HCEC 1CT (cell line): Measurements from ENCODE around the gene SDR42E2.
A peak's percentile ranks its signal among the peaks of the same experiment; 100 is the strongest.
"Not testable (repeated sequence)": the region's sequence is repeated elsewhere in the genome, so short reads cannot be mapped to it uniquely, and the experiment has no call there.

ENCODE experiments used
- DNase-seq: peaks from one replicate; pipeline ENCODE4 v3.0.0-alpha.2; 2017

SDR42E2 gene

GRCh38 chr16:22161999-22162655 lies at the start of gene SDR42E2:
SDR42E2 (plus strand) TSS chr16:22162506; CDS start chr16:22165583, 3,077 bp downstream.
- no peak for DNase-seq

- no peak for DNase-seq
These were observed 46.1 kb upstream of the SDR42E2 start for GRCh38 chr16:22116095-22116700.

- DNase-seq: no peak
These were observed 44.7 kb upstream of the SDR42E2 start for GRCh38 chr16:22117609-22118008.

DNA sequence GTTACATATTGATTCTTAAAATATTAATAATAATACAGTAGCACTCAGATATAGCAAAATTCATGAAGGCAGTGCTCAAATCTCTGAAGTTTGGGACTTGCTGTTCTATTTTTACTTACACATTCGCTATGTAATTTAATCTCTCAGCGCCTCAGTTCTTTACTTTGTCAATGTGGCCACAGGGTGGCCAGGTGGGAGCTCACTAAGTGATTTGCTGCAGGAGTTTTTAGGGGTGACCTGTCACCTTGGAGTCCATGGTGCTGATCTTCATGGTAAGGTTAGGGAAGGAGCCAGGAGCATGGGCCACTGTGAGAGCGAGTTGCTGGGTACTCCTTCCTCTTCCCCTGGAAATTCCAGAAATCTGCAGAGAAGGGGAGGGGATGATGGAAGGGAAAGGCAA lies 41.9 kb upstream of the SDR42E2 start:
- DNase-seq: no peak

DNA sequence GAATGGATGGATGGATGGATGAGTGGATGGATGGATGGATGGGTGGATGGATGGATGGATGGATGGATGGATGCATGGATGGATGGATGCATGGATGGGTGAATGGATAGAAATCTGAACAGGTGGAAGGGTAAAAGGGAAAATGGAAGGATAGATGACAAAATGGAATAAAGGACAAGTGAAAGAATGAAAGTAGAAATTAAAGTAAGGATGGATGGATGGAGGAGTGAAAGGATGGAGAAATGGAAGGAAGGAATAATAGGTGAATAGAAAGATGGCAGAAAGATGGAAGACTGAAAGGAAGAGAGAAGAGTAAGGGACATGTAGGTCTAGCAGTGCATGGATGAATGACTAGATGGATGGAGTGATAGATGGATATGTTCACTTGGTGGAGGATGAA lies 40.1 kb upstream of the SDR42E2 start:
- DNase-seq: no peak

GRCh38 chr16:22123146-22123545 lies 39.2 kb upstream of the SDR42E2 start:
- peak; percentile 25 for DNase-seq

DNA sequence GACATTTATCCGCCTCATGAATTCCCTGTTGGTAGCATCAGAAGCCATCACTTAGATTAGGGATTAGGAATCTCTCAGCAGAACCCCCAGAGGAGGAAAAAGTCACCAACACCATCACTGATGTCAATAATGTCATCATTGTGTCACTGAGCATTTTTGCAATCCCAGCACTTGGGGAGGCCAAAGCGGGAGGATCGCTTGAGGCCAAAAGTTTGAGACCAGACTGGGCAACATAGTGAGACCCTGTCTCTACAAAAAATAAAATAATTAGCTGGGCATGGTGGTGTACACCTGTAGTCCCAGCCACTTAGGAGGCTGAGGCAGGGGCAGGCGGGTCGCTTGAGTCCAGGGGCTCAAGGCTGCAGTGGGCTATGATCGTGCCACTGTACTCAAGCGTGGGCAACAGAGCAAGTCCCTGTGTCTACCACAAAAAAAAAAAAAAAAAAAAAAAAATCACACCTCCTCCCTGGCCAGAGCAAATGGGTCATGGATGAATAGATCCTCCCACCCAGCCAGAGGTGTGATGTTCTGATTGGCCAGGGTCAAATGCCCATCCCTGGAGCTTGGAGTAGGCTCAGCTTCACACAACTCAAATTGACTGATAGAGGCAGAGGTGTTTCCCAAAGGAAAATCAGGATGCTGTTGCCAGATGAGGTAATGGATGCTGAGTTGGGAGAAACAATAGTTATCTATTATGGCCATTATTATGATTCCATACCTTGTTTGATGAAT lies 38.4 kb upstream of the SDR42E2 start:
- no peak for DNase-seq

DNA sequence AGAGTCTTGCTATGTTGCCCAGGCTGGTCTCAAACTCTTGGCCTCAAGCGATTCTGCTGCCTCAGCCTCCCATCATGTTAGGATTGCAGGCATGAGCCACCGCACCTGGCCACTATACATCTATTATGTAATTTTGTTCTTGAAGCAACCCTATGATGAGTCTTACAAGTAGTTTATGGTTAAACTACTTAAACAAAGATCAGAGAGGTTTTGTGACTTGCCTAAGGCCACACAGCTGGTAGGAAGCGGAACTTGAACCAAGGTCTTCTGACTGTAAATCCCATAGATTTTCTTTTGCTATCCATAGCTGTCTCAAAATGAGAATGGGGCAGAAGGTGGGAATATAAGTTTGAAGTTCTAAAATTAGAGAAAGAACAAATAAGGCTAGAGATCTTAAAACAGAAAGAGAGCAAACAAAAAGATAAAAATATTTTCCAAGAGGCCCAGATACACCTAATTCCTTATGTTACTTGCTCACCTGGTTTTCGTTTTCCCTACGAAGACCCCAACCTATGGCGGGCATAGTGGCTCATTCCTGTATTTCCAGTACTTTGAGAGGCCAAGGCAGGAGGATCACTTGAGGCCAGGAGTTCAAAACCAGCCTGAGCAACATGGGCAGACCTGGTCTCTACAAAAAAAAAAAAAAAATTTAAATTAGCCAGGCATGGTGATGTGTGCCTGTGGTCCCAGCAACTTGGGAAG lies 37.6 kb upstream of the SDR42E2 start:
- no peak for DNase-seq

- no peak for DNase-seq
These were observed 36.2 kb upstream of the SDR42E2 start for GRCh38 chr16:22126037-22126558.

GRCh38 chr16:22128537-22128936 lies 33.8 kb upstream of the SDR42E2 start:
- not testable (repeated sequence) for DNase-seq

DNA sequence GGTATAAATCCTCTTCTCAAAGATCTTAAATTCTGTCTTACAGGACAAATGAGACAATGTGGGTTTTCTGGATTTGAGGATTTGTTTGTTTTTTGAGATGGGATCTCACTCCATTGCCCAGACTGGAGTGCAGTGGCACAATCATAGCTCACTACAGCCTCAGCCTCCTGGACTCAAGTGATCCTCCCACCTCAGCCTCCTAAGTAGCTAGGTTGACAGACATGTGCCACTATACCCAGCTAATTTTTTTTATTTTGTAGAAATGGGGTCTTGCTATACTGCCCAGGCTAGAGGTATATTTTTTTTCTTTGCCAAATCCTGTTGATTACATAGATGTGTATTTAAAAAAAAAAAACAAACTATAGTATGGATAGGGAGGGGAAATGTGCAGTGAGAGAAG lies 31.8 kb upstream of the SDR42E2 start:
- DNase-seq: no peak

DNA sequence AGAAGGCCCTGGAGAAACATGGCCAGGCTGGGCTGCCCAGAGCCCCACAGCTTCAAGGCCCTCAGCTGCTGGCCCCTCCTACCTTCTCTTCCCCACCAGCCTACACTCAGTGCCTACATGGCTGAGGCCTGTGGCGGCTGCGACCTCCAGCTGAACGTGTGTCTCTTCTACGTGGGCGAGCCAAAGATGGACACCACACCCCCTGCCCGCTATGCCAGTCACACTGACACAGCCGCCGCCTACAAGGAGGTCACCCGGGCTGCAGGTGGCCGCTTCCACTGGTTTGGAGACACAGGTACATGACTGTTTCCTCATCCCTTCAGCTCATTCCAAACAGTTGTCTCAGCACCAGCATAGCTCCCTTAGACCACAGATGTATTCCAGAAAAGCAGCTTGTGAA lies 29.5 kb upstream of the SDR42E2 start:
- no peak for DNase-seq

DNA sequence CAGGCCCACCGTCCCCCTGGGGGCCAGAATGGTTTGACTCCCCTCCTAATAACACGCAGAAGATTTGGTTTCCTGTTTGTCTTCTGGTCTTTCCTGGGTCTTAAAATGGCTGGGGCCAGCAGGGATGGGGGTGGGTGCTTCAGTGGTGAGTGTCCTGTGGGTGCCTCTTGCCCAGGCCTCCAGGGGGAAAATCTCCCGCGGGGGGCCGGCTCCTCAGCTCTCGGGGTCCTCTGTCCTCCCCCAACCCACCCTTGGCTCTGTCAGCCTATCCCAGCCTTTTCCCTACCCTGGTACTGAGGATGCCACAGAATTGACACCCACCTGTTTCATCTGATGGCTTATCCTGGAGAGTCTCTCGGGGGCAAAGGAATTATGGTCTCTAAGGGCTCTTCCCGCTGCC lies 23.8 kb upstream of the SDR42E2 start:
- DNase-seq: no peak

GRCh38 chr16:22139008-22139407 lies 23.3 kb upstream of the SDR42E2 start:
- no peak for DNase-seq

DNA sequence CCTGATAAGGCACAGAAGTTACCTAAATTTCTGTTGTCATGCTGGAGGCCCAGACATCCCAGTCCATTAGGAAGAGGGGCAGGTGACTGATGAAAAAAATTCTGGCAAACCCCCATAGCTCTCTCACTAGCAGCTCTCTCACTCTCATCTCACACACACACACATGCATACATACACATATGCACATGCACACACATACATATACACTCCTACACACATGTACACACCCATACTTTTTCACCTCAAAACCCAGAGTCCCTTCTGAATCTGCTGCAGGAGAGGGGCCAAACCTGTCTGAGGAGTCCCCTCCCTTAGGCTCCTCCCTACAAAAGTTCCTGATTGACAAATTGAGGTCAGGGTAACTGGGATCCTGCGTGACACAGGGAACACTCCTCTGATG lies 22.6 kb upstream of the SDR42E2 start:
- no peak for DNase-seq

DNA sequence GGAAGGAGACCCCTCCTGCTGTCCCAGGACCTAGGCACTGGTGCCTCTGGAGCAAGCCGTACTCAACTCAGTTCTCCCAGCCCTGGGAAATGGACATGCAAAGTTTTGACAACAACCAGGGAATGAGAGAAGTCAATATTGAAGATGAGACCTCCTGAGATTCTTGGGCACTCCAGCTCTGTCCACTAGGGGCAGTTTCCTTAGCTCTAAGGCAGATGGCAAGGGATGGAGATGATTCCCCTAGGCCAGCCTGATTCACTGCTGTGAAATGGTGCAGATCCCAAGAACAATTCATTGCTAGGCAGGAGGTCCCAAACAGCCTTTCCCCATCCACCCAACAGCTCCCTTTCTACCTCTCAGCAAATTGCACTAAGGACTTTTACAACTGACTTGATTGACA lies 20.5 kb upstream of the SDR42E2 start:
- peak; percentile 40 for DNase-seq

GRCh38 chr16:22144520-22144919 lies 17.8 kb upstream of the SDR42E2 start:
- DNase-seq: no peak

DNA sequence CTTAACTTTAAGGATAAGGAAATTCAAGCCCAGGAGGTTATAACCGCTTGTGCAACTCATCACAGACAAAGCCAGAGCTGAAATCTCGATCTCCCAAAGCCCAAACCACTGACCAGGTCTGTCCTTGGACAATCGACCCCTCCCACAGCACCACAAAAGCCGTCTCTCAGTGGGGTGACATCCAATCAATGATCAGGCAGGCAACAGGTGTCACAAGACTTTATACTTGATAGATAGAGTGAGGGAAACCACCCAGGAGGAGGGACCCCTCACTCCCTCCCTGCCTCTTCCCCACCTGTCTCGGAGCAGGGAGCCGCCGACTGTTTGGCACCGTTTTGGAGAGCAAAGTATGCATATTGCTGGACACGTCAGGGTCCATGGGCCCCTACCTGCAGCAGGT lies 14.5 kb upstream of the SDR42E2 start:
- no peak for DNase-seq

- DNase-seq: no peak
These were observed 10.9 kb upstream of the SDR42E2 start for GRCh38 chr16:22151246-22151998.

DNA sequence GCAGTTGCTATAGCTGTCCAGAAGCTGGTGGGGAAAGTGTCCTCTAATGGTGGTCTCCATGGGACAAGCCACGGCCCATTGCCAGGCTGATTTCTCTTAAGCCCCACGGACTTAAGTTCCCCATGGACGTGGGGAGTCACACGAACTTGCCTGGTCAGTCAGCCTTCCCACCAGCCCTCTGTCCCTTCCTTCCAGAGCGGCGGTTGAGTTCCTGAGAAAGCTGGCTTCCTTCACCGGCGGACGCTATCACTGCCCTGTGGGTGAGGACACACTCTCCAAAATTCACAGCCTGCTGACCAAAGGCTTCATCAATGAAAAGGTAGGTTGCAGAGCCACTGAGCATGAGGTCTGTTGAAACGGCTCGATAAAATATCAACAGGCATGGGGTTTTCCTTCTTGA lies 10.0 kb upstream of the SDR42E2 start:
- DNase-seq: no peak

- DNase-seq: not testable (repeated sequence)
These were observed 9.2 kb upstream of the SDR42E2 start for GRCh38 chr16:22153078-22153477.

DNA sequence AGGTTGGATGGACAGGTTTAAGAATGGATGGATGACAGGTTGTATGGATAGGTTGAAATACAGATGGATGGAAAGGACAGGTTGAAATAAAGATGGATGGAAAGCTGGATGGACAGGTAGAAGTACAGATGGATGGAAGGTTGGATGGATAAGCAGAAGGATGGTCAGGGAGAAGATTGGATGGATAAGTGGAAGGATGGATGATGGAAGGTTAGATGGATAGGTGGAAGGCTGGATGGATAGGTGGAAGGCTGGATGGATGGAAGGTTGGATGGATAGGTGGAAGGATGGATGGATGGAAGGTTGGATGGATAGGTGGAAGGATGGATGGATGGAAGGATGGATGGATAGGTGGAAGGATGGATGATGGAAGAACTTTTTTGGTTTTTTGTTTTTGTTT lies 905 bp upstream of the SDR42E2 start:
- DNase-seq: no peak

- DNase-seq: no peak
These were observed 327 bp downstream of the SDR42E2 start for GRCh38 chr16:22162656-22163009.
